GM18861 (cell line): ENCODE results near the gene ST6GALNAC4.
"Not testable (repeated sequence)": the region's sequence is repeated elsewhere in the genome, so short reads cannot be mapped to it uniquely, and the experiment has no call there.

ENCODE experiments used
- ATAC-seq: cut with Tn5 transposase; IDR thresholded peaks from one replicate; pipeline ENCODE4 v1.9.1; 2021; ENCODE audit not compliant: unreplicated experiment

ST6GALNAC4 gene

DNA sequence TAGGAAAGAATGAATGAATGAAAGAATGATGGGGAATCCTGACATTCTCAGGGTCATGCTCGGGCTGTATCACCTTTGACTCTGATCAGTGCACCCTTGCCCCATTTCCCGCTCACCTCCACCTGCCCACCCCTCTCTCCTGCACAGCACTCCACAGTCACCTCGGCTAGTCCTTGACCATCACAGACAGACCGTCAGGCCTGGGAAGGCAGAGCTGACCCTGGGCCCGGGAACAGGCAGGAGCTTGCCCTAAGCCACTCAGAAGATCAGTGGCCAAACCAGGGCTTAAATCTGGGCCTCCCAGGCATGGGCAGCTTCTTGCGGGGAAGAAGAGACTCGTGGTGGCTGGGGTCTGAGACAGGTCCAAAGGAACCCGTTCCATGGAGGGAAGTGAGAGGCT lies 21.0 kb downstream of the ST6GALNAC4 start:
- no peak for ATAC-seq

- no peak for ATAC-seq
Observed at GRCh38 chr9:127893392-127893791, 23.4 kb downstream of the ST6GALNAC4 start.

GRCh38 chr9:127892831-127893230 lies 24.0 kb downstream of the ST6GALNAC4 start:
- ATAC-seq = no peak

GRCh38 chr9:127890053-127890452 lies 26.8 kb downstream of the ST6GALNAC4 start:
- ATAC-seq = no peak

GRCh38 chr9:127887792-127888191 lies 29.0 kb downstream of the ST6GALNAC4 start:
- no peak for ATAC-seq

GRCh38 chr9:127886401-127886972 lies 30.4 kb downstream of the ST6GALNAC4 start:
- ATAC-seq = no peak

DNA sequence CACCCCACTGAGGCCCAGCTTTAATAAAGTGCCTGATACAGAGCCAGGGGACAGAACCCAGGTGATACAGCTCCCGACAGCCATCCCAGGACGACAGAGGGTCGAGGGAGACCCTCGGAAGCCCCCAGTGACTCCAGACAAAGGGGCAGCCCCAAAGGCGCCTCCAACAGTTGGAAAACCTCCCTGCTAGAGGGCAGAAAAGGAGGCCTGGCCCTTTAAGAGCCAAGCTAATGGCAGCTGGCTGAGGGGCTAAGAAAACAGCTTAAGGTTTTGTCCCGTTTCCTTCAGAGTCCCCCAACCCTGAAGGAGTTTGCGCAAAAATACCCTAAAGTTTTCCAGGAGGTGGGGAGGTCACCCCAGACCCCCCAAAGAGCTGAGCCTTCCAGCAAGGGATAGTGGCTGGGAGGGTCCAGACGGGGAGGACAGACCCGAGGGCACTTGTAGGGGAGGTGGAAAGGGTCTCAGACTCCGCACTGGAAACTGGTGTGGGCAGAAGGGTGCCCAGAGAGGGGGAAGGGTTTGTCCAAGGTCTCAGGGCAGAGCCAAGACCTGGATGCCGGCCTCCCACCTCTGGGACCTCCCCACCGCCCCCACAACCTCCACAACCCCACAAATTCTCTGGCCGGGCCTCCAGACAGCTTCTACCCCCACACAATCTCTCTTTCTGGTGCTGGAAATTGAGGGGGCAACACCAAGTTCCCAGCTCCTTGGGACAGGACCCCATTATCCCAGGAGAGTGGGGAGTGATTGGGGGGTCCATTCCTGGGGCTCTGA lies 31.1 kb downstream of the ST6GALNAC4 start:
- ATAC-seq = no peak

DNA sequence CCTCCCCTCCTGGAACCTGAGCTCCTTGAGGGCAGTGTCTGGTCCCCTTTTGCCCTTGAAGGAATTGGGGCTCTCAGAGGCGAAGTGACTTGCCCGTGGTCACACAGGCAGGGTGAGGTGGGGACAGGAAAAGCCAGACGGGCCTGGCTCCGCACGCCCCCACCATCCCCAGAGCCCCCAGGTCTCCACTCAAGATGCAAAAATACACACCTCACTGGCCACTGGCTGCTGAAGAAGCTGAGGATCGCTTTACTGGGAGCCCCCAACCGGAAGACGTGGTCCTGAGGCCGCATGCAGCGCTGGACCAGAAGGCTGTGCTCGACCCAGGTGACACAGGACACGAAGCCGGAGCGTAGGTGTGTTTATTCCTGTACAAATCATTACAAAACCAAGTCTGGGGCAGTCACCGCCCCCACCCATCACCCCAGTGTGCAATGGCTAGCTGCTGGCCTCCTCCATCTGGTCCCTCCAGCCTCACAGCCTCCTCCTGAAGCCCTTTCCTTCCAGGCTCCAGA lies 31.8 kb downstream of the ST6GALNAC4 start:
- no peak for ATAC-seq

DNA sequence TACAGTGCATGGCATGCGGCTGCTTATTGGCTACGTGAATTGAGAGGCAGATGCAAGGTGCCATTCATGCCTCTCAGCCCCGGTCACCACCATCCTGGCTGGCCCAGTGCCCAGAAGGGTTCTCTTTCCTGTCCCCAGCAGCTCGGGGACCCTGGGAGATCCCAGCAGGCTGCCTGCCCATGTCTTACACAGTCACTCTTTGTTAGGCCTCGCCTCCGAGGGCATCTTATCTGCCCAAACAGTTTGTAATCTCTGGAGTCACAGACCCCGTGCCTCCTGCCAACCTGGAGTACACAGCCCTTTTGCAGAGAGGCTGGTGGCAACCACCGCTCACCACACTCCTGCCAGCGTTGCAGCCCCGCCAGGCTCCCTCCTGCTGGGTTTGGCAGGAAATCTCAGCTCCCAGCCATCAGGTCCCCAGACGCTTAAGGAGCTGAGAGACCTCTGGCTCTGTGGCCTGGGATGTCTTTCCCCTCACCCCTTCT lies 32.4 kb downstream of the ST6GALNAC4 start:
- no peak for ATAC-seq

GRCh38 chr9:127883959-127884358 lies 32.9 kb downstream of the ST6GALNAC4 start:
- ATAC-seq = no peak

DNA sequence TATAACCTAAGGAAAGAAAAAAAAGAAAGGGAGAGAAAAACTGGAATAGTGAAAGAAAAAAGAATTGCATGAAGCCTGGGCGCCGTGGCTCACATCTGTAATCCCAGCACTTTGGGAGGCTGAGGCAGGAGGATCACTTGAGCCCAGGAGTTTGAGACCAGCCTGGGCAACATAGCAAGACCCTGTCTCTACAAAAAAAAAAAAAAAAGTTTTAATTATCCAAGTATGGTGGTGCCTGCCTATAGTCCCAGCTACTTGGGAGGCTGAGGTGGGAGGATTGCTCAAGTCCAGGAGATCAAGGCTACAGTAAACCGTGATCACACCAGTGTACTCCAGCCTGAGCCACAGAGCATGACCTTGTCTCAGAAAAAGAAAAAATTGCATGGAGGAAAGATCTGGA lies 35.1 kb downstream of the ST6GALNAC4 start:
- ATAC-seq = not testable (repeated sequence)

- no peak for ATAC-seq
Observed at GRCh38 chr9:127880143-127880542, 36.7 kb downstream of the ST6GALNAC4 start.

DNA sequence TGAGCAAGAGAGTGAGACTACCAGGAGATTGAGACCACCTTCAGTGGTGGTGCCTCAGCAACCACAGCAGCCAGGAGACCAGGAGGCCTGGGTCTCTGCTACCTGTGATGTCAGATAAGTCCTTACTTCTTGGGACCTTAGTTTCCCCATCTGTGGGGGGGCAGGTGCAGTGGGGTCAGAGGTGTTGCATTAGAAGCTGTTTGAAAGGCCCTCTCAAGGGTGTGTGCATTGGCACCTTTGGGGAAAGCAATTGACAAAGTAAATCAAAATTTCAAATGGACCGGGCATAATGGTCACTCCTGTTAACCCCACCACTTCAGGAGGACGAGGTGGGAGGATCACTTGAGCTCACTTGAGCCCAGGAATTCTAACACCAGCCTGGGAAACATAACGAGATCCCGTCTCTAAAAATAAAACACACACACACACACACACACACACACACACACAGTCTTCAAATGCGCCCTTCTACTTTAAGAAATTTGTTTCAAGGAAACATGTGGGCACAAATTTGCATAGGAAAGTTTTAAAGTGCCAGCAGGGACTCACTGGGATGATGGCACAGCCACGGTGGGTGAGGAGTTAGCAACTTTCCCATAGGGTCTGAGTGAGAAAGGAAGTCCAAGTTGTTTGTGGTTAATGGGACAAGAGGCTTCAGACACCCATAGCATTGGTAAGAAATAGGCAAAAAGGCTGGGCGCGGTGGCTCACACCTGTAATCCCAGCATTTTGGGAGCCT lies 38.0 kb downstream of the ST6GALNAC4 start:
- ATAC-seq = no peak

DNA sequence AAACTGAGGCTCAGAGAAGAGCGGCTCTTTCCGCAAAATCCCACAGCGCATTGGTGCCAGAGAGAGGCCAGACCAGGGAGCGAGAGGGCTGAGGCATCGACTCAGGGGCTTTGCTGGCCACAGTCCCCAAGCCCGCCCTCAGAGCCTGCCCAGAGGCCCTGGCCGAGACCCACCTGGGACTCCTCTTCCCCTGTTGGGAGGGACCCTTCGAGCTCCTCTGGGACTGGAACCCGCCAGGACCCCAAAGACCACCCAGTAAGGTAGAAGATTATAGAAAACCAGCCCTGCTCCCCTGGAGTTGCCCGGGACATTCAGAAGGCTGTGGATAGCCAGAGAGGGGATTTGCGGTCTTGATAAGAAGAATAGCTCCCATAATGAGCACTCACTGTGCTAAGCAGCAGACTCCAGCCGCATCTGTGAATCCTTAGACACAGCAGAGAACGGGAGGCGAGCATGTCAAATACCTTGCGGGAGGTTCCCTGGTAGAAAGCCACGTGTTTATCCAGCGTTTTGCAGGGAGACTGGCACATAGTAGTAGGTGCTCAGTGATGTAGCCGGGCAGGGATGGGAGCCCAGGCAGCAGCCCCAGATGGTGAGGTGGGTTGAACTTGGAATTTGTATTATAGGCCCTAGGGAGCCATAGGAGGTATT lies 38.7 kb downstream of the ST6GALNAC4 start:
- ATAC-seq = no peak

DNA sequence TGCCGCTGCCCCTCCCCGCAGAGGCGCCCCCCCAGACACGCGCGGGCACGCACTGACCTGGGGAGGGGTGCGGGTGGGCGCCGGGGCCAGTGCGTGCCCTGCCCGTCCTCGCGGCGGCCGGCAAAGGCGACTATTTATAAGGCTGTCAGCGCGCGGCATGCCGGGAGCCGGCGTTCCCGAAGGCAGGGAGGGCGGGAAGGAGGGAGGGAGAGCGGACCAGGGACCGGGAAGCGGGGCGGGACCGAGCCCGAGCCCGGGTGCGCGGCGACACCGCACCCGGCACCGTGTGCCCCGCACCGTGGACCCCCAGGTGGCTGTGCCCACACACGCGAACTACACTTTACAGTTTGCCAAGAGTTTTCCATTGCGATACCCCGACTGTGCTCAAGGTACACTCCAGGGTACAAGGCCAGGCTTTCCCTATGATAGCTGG lies 39.3 kb downstream of the ST6GALNAC4 start, which contains the start of gene AK1:
Gene AK1, minus strand, starts transcription at position 110 of the 433 bp plus-strand sequence. CDS start 3,058 bp downstream, outside the sequence.
- no peak for ATAC-seq

- no peak for ATAC-seq
Observed at GRCh38 chr9:127876764-127877562, 39.9 kb downstream of the ST6GALNAC4 start.

GRCh38 chr9:127876026-127876763 lies 40.6 kb downstream of the ST6GALNAC4 start:
- no peak for ATAC-seq

- no peak for ATAC-seq
Observed at GRCh38 chr9:127875306-127875966, 41.4 kb downstream of the ST6GALNAC4 start.
